SIG-M5 treated with dmso at 0.1 percent for 504 hours (cell line): ENCODE data around the gene ZSCAN12.
"Not testable (repeated sequence)": the region's sequence is repeated elsewhere in the genome, so short reads cannot be mapped to it uniquely, and the experiment has no call there.

Experiments used
- DNase-seq: peaks from one replicate; lab custom pipeline; 2025; ENCODE audit not compliant: unreplicated experiment; lab: John Stamatoyannopoulos, UW

Gene ZSCAN12

GRCh38 chr6:28395918-28396317 is 3.6 kb downstream of the ZSCAN12 start:
- no peak for DNase-seq

GRCh38 chr6:28393912-28394662 is 5.5 kb downstream of the ZSCAN12 start:
- no peak for DNase-seq

GRCh38 chr6:28390688-28391087 is 8.9 kb downstream of the ZSCAN12 start:
- DNase-seq = no peak

- no peak for DNase-seq
Measured at GRCh38 chr6:28384143-28384533, 15.4 kb downstream of the ZSCAN12 start.

GRCh38 chr6:28383235-28384142 is 16.1 kb downstream of the ZSCAN12 start:
- peak; percentile 19 for DNase-seq

- no peak for DNase-seq
Measured at GRCh38 chr6:28380381-28380780, 19.2 kb downstream of the ZSCAN12 start.

- no peak for DNase-seq
Measured at GRCh38 chr6:28378644-28379043, 20.9 kb downstream of the ZSCAN12 start.

- DNase-seq = no peak
Measured at GRCh38 chr6:28377879-28378278, 21.7 kb downstream of the ZSCAN12 start.

- no peak for DNase-seq
Measured at GRCh38 chr6:28373925-28374324, 25.6 kb downstream of the ZSCAN12 start.

GRCh38 chr6:28371706-28372451 is 27.7 kb downstream of the ZSCAN12 start:
- no peak for DNase-seq

- DNase-seq = no peak
Measured at GRCh38 chr6:28371280-28371679, 28.3 kb downstream of the ZSCAN12 start.

- no peak for DNase-seq
Measured at GRCh38 chr6:28370440-28370839, 29.1 kb downstream of the ZSCAN12 start.

GRCh38 chr6:28369463-28369862 is 30.1 kb downstream of the ZSCAN12 start:
- DNase-seq = no peak

GRCh38 chr6:28368522-28368921 is 31.0 kb downstream of the ZSCAN12 start:
- peak; percentile 84 for DNase-seq

GRCh38 chr6:28365590-28365989 is 34.0 kb downstream of the ZSCAN12 start:
- DNase-seq = not testable (repeated sequence)

GRCh38 chr6:28360961-28361360 is 38.6 kb downstream of the ZSCAN12 start:
- DNase-seq = no peak

- not testable (repeated sequence) for DNase-seq
Measured at GRCh38 chr6:28359562-28359961, 40.0 kb downstream of the ZSCAN12 start.

- DNase-seq = no peak
Measured at GRCh38 chr6:28357036-28357435, 42.5 kb downstream of the ZSCAN12 start.

- no peak for DNase-seq
Measured at GRCh38 chr6:28356666-28357020, 42.9 kb downstream of the ZSCAN12 start.

GRCh38 chr6:28355743-28356665 is 43.5 kb downstream of the ZSCAN12 start:
- DNase-seq = peak; percentile 72
